Measurements from ENCODE around the gene NACC1.

NACC1 gene

GRCh38 chr19:13089139-13089856 lies 28.8 kb upstream of the NACC1 start:
- DNase-seq = no peak

GRCh38 chr19:13089857-13090507 lies 28.1 kb upstream of the NACC1 start:
- DNase-seq = no peak

GRCh38 chr19:13090511-13091231 lies 27.4 kb upstream of the NACC1 start:
- no peak for DNase-seq

- no peak for DNase-seq
Measured at GRCh38 chr19:13091400-13092157, 26.5 kb upstream of the NACC1 start.

GRCh38 chr19:13092158-13092543 lies 25.9 kb upstream of the NACC1 start:
- DNase-seq = no peak

- no peak for DNase-seq
Measured at GRCh38 chr19:13092606-13093235, 25.3 kb upstream of the NACC1 start.

GRCh38 chr19:13093407-13094105 lies 24.5 kb upstream of the NACC1 start:
- peak; percentile 45 to 68 for DNase-seq

- DNase-seq = no peak
Measured at GRCh38 chr19:13094106-13094504, 24.0 kb upstream of the NACC1 start.

GRCh38 chr19:13094771-13095392 lies 23.2 kb upstream of the NACC1 start:
- DNase-seq = no peak

- no peak for DNase-seq
Measured at GRCh38 chr19:13095393-13095784, 22.7 kb upstream of the NACC1 start.

- no peak for DNase-seq
Measured at GRCh38 chr19:13095934-13096927, 21.8 kb upstream of the NACC1 start.

- DNase-seq = no peak
Measured at GRCh38 chr19:13097033-13097462, 21.0 kb upstream of the NACC1 start.

- DNase-seq = no peak
Measured at GRCh38 chr19:13097463-13098258, 20.4 kb upstream of the NACC1 start.

- DNase-seq = no peak
Measured at GRCh38 chr19:13098277-13099072, 19.6 kb upstream of the NACC1 start.

GRCh38 chr19:13099073-13099999 lies 18.7 kb upstream of the NACC1 start:
- no peak for DNase-seq

GRCh38 chr19:13100031-13100588 lies 18.0 kb upstream of the NACC1 start:
- no peak for DNase-seq
